ENCODE measurements around the gene UIMC1. TPM values are rescaled to one million over a fixed set of nuclear protein-coding genes. Genes with fewer than 3 reads are reported as not detected.

UIMC1 gene
- total and polyA plus RNA-seq, 2 of the 13 experiments (the other 11 are each of a cell fraction or from before 2014, with no cell fraction given), result 18.9 to 32.7 TPM

- TF ChIP-seq ARID4A (CRISPR knock-in tag; IDR thresholded peaks at IDR 0.05; ENCODE audit: borderline replicate concordance), result no peak
- 0 out of 2 replicates have a peak, but pooled peaks have one; percentile 11 for TF ChIP-seq TOPORS (CRISPR knock-in tag; IDR thresholded peaks at IDR 0.05)
- TF ChIP-seq PHF8 (CRISPR knock-in tag; IDR thresholded peaks at IDR 0.05), result no peak
- TF ChIP-seq CSRNP1 (CRISPR knock-in tag; IDR thresholded peaks at IDR 0.05), result no peak; the same call in 1 of the 2 replicates
- TF ChIP-seq CHD2 (IDR thresholded peaks at IDR 0.05; ENCODE audit: low read depth, low read length), result no peak
Observed at GRCh38 chr5:177023303-177023664, 16.7 kb upstream of the UIMC1 start (continued).
